H9 (cell line): ENCODE results near the gene FBLN2. TPM values are rescaled to one million over a fixed set of nuclear protein-coding genes. Genes with fewer than 3 reads are reported as not detected.
A peak's percentile ranks its signal among the peaks of the same experiment; 100 is the strongest.

Source experiments
- DNase-seq: peaks from one replicate; pipeline ENCODE4 v3.0.0-alpha.2; 2017
- H2AFZ ChIP-seq: one replicate; pipeline ENCODE4 v1.6.1; 2013; ENCODE audit warnings: mild to moderate bottlenecking, low read length, control low read depth, moderate library complexity
- H2AK5ac ChIP-seq: 2 replicates; pipeline ENCODE4 v1.6.1; 2013; ENCODE audit warnings: low read length, control low read depth, mixed read lengths; ENCODE audit not compliant: insufficient read length
- H2BK120ac ChIP-seq: one replicate; pipeline ENCODE4 v1.6.1; 2013; ENCODE audit warnings: low read depth, mild to moderate bottlenecking, low read length, control low read depth, inconsistent platforms; ENCODE audit not compliant: poor library complexity, severe bottlenecking
- H2BK12ac ChIP-seq: 2 replicates; pipeline ENCODE4 v1.6.1; 2013; ENCODE audit warnings: low read length, control low read depth, mixed read lengths, low read depth; ENCODE audit not compliant: insufficient read length
- H2BK15ac ChIP-seq: 2 replicates; pipeline ENCODE4 v1.6.1; 2013; ENCODE audit warnings: low read depth, low read length, control low read depth
- H2BK20ac ChIP-seq: one replicate; pipeline ENCODE4 v1.6.1; 2013; ENCODE audit warnings: low read depth, mild to moderate bottlenecking, low read length, control low read depth, inconsistent platforms; ENCODE audit not compliant: poor library complexity, severe bottlenecking
- H2BK5ac ChIP-seq: 2 replicates; pipeline ENCODE4 v1.6.1; 2013; ENCODE audit warnings: low read length, control low read depth, mixed read lengths; ENCODE audit not compliant: insufficient read length
- H3K14ac ChIP-seq: 2 replicates; pipeline ENCODE4 v1.6.1; 2013; ENCODE audit warnings: low read length, control low read depth; ENCODE audit not compliant: insufficient read depth
- H3K18ac ChIP-seq: 2 replicates; pipeline ENCODE4 v1.6.1; 2013; ENCODE audit warnings: low read depth, mild to moderate bottlenecking, mixed read lengths, low read length, control low read depth; ENCODE audit not compliant: insufficient read length
- H3K23ac ChIP-seq: 2 replicates; pipeline ENCODE4 v1.6.1; 2013; ENCODE audit warnings: low read length, control low read depth, mixed read lengths, low read depth; ENCODE audit not compliant: insufficient read length
- H3K23me2 ChIP-seq: 2 replicates; pipeline ENCODE4 v1.6.1; 2013; ENCODE audit warnings: low read depth, mild to moderate bottlenecking, mixed read lengths, low read length, control low read depth; ENCODE audit not compliant: insufficient read length, poor library complexity, severe bottlenecking
- H3K27ac ChIP-seq: 2 replicates; pipeline ENCODE4 v1.5.1; 2013; ENCODE audit warnings: low read length, control low read depth, mixed read lengths, low read depth; ENCODE audit not compliant: insufficient read length
- H3K27me3 ChIP-seq: 2 replicates; pipeline ENCODE4 v1.6.1; 2013; ENCODE audit warnings: low read length, control low read depth, inconsistent platforms; ENCODE audit not compliant: insufficient read depth
- H3K4ac ChIP-seq: 2 replicates; pipeline ENCODE4 v1.6.1; 2013; ENCODE audit warnings: low read depth, mild to moderate bottlenecking, control low read depth, inconsistent platforms, low read length, moderate library complexity
- H3K4me1 ChIP-seq: 2 replicates; pipeline ENCODE4 v1.6.1; 2013; ENCODE audit warnings: low read length, control low read depth, inconsistent platforms; ENCODE audit not compliant: insufficient read depth
- H3K4me2 ChIP-seq: 2 replicates; pipeline ENCODE4 v1.6.1; 2013; ENCODE audit warnings: low read length, control low read depth, mixed read lengths; ENCODE audit not compliant: insufficient read length, insufficient read depth
- H3K56ac ChIP-seq: 2 replicates; pipeline ENCODE4 v1.6.1; 2013; ENCODE audit warnings: low read depth, mild to moderate bottlenecking, mixed read lengths, low read length, control low read depth; ENCODE audit not compliant: insufficient read length
- H3K79me1 ChIP-seq: 2 replicates; pipeline ENCODE4 v1.6.1; 2013; ENCODE audit warnings: low read depth, mild to moderate bottlenecking, moderate library complexity, low read length, control low read depth, inconsistent platforms; ENCODE audit not compliant: insufficient read depth, poor library complexity, severe bottlenecking
- H3K79me2 ChIP-seq: 2 replicates; pipeline ENCODE4 v1.6.1; 2013; ENCODE audit warnings: low read length, control low read depth, inconsistent platforms; ENCODE audit not compliant: insufficient read depth
- H3K9ac ChIP-seq: 2 replicates; pipeline ENCODE4 v1.6.1; 2013; ENCODE audit warnings: low read length, control low read depth, mixed read lengths; ENCODE audit not compliant: insufficient read length; ENCODE audit errors: extremely low read depth
- H3K9me3 ChIP-seq: one replicate; pipeline ENCODE4 v1.6.1; 2013; ENCODE audit warnings: low read depth, low read length, inconsistent platforms; ENCODE audit not compliant: control insufficient read depth
- H3T11ph ChIP-seq: one replicate; pipeline ENCODE4 v1.6.1; 2013; ENCODE audit warnings: mild to moderate bottlenecking, low read length, control low read depth, inconsistent platforms
- H4K20me1 ChIP-seq: one replicate; pipeline ENCODE4 v1.6.1; 2013; ENCODE audit not compliant: control insufficient read depth, insufficient read length, insufficient read depth
- H4K5ac ChIP-seq: 2 replicates; pipeline ENCODE4 v1.6.1; 2013; ENCODE audit warnings: low read depth, mild to moderate bottlenecking, mixed read lengths, low read length, control low read depth; ENCODE audit not compliant: insufficient read length
- H4K8ac ChIP-seq: replicated peaks from 2 replicates; pipeline ENCODE4 v1.6.1; 2013; ENCODE audit warnings: low read length, control low read depth, mixed read lengths, low read depth; ENCODE audit not compliant: insufficient read length
- H4K91ac ChIP-seq: 2 replicates; pipeline ENCODE4 v1.6.1; 2013; ENCODE audit warnings: low read depth, mild to moderate bottlenecking, moderate library complexity, mixed read lengths, low read length, control low read depth; ENCODE audit not compliant: insufficient read length
- H3K27ac Mint-ChIP-seq, 3 experiments: 2 replicates in 2 of 3; 3 replicates in 1 of 3; pipeline ENCODE4 v1.8.0; 2020 to 2021; ENCODE audit warnings: mixed read lengths in 3 of 3, mild to moderate bottlenecking in 1 of 3, moderate library complexity in 1 of 3
- H3K27me3 Mint-ChIP-seq: 2 replicates; pipeline ENCODE4 v1.8.0; 2021; ENCODE audit warnings: low read depth, mild to moderate bottlenecking, moderate library complexity, mixed read lengths
- H3K36me3 Mint-ChIP-seq, 3 experiments: 2 replicates in 2 of 3; 3 replicates in 1 of 3; pipeline ENCODE4 v1.8.0; 2020 to 2021; ENCODE audit warnings: low read depth in 3 of 3, mixed read lengths in 3 of 3; ENCODE audit not compliant: insufficient read depth in 1 of 3
- H3K4me1 Mint-ChIP-seq, 2 experiments: 2 replicates each; pipeline ENCODE4 v1.8.0; 2020; ENCODE audit warnings: mixed read lengths in 2 of 2
- H3K4me3 Mint-ChIP-seq, 2 experiments: 2 replicates in 1 of 2; 3 replicates in 1 of 2; pipeline ENCODE4 v1.8.0; 2020 to 2021; ENCODE audit warnings: mild to moderate bottlenecking in 2 of 2, mixed read lengths in 2 of 2, moderate library complexity in 1 of 2
- H3K9me3 Mint-ChIP-seq, 2 experiments: 2 replicates in 1 of 2; 3 replicates in 1 of 2; pipeline ENCODE4 v1.8.0; 2020; ENCODE audit warnings: mild to moderate bottlenecking in 2 of 2, mixed read lengths in 2 of 2, moderate library complexity in 1 of 2
- WGBS: extraction: QIAGEN DNeasy Blood & Tissue Kit; methylation state at CpG from one replicate; pipeline ENCODE4 v1.1.7; 2013; ENCODE audit warnings: missing lambda C conversion rate, low lambda C conversion rate, mixed read lengths; ENCODE audit not compliant: insufficient read length; ENCODE audit errors: extremely low coverage; 5-methylcytosine and 5-hydroxymethylcytosine counted together
- total RNA-seq: library from RNA; stranded (reverse); gene quantifications from 2 replicates; pipeline ENCODE4 v1.2.1, GENCODE V29; 2021
- TF ChIP-seq, protein P1 (sequence below): fragments of 200-600 bp; sonication (generic); conservative IDR thresholded peaks from 3 replicates; pipeline ENCODE4 v1.8.0; 2021; ENCODE audit warnings: antibody characterized with exemption, mild to moderate bottlenecking

Gene FBLN2
- total RNA-seq, 1 experiment from 2014 or later, result 11.8 TPM

DNA sequence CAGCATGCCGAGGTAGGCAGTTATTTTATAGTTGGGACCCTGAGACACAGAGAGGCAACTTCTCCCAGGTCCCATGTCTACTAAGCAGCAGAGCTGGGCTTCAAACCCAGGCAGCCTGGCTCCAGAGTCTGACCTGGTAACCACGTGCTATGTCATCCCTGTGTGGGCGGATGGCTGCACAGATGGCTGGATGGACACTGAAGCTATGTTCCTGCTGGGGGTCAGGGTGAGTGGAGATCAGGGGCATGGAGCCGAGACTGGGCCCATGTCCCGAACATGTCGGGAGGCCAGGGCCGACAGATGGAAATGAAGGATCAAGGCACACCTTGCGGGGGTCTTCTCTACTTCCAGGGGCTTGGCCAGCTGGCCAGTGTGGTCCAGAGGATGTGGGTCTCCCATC, 9.3 kb upstream of the FBLN2 start:
- no peak overlapping the region for H3K4me2 ChIP-seq
- H3K79me1 ChIP-seq, result no peaks in the 10 kb centered on the region
- no peaks in the 10 kb centered on the region for H3K23me2 ChIP-seq
- no peak overlapping the region for H3K18ac ChIP-seq
- H4K20me1 ChIP-seq, result no peaks in the 10 kb centered on the region
- no peaks in the 10 kb centered on the region for H3K9me3 ChIP-seq
- H3K79me2 ChIP-seq, result no peaks in the 10 kb centered on the region
- no peak overlapping the region for H3K4ac ChIP-seq
- H3K14ac ChIP-seq, result no peak overlapping the region
- H3T11ph ChIP-seq, result no peak overlapping the region
- no peak overlapping the region for H3K9ac ChIP-seq
- H4K91ac ChIP-seq, result no peak overlapping the region
- DNase-seq, result peak; percentile 22
- no peak overlapping the region for H3K23ac ChIP-seq
- peaks cover 0 to 6% of the 10 kb centered on the region in 2 experiments; a peak in 3 of 5 replicates for H3K9me3 Mint-ChIP-seq
- no peak overlapping the region for H2BK120ac ChIP-seq
- peaks cover 8 to 13% of the 10 kb centered on the region in 2 experiments for H3K4me1 Mint-ChIP-seq
- H2AK5ac ChIP-seq, result no peak overlapping the region
- H3K4me1 ChIP-seq, result peaks cover 3% of the 10 kb centered on the region; the same call in 1 of the 2 replicates
- H3K27me3 Mint-ChIP-seq, result peaks cover 14% of the 10 kb centered on the region
- TF ChIP-seq, protein P1, sequence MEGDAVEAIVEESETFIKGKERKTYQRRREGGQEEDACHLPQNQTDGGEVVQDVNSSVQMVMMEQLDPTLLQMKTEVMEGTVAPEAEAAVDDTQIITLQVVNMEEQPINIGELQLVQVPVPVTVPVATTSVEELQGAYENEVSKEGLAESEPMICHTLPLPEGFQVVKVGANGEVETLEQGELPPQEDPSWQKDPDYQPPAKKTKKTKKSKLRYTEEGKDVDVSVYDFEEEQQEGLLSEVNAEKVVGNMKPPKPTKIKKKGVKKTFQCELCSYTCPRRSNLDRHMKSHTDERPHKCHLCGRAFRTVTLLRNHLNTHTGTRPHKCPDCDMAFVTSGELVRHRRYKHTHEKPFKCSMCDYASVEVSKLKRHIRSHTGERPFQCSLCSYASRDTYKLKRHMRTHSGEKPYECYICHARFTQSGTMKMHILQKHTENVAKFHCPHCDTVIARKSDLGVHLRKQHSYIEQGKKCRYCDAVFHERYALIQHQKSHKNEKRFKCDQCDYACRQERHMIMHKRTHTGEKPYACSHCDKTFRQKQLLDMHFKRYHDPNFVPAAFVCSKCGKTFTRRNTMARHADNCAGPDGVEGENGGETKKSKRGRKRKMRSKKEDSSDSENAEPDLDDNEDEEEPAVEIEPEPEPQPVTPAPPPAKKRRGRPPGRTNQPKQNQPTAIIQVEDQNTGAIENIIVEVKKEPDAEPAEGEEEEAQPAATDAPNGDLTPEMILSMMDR, result no peak
- no peak overlapping the region for H2BK5ac ChIP-seq
- no peak overlapping the region for H3K4me3 Mint-ChIP-seq
- no peak overlapping the region for H2AFZ ChIP-seq
- no peak overlapping the region for H2BK15ac ChIP-seq
- H2BK12ac ChIP-seq, result no peak overlapping the region
- no peak overlapping the region for H3K27ac ChIP-seq
- H3K27me3 ChIP-seq, result no peaks in the 10 kb centered on the region
- peaks cover 0 to 2% (median 0%) of the 10 kb centered on the region in 3 experiments; a peak in 2 of 7 replicates for H3K36me3 Mint-ChIP-seq
- no peak overlapping the region for H4K8ac ChIP-seq
- H2BK20ac ChIP-seq, result no peak overlapping the region
- no peak overlapping the region for H3K27ac Mint-ChIP-seq
- H4K5ac ChIP-seq, result no peak overlapping the region
- no CpG with 5 or more reads among the region's 8 CpGs for WGBS
- no peak overlapping the region for H3K56ac ChIP-seq
